Activated naive CD4-positive, alpha-beta T cell treated with anti-CD3 and anti-CD28 coated beads, Interleukin-2, amount 10 ng/mL, durations not matched to agents 7 days and 5 days (primary cell): Measurements from ENCODE around the gene VGLL2.

Experiments used
- CTCF ChIA-PET: fragments of 350-600 bp; sonication (Branson Sonifier 250); formaldehyde crosslinking; loops from one replicate; lab custom pipeline; 2021; ENCODE audit warnings: antibody characterized with exemption; lab: Charles Lee
- DNase-seq: peaks from one replicate; pipeline ENCODE4 v3.0.0-alpha.2; 2020
- H3K27ac Mint-ChIP-seq: one replicate; pipeline ENCODE4 v1.8.0; 2021; ENCODE audit warnings: mild to moderate bottlenecking, moderate library complexity, mixed read lengths
- H3K27me3 Mint-ChIP-seq: one replicate; pipeline ENCODE4 v1.8.0; 2021; ENCODE audit warnings: mild to moderate bottlenecking, mixed read lengths
- H3K36me3 Mint-ChIP-seq: one replicate; pipeline ENCODE4 v1.8.0; 2021; ENCODE audit warnings: mixed read lengths
- H3K4me1 Mint-ChIP-seq: one replicate; pipeline ENCODE4 v1.8.0; 2021; ENCODE audit warnings: mixed read lengths
- H3K4me3 Mint-ChIP-seq: one replicate; pipeline ENCODE4 v1.8.0; 2021; ENCODE audit warnings: mild to moderate bottlenecking, moderate library complexity, mixed read lengths
- H3K9me3 Mint-ChIP-seq: one replicate; pipeline ENCODE4 v1.8.0; 2021; ENCODE audit warnings: mixed read lengths

VGLL2 gene

DNA sequence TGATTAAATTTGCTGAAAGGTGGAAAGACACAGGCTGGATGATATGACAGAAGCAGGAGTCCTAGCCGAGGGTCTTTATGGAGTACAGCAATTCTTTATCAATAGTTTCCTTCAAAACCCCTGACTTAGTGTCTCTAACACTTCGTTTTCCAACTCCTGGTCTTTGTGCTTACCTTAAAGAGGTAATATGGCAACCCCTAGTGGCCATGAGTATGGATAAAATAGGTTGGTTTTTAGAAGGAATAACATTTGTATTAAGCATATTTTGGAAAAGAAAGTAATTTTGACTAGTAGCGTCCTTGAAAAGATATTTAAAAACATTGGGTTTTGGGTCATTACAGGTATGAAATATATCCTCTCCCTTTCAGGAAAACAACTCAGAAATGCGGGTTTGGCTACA is 51.9 kb downstream of the VGLL2 start:
- Mint-ChIP-seq H3K36me3 (no peaks in the 10 kb centered on the region), H3K27ac (no peak overlapping the region)
- CTCF ChIA-PET = interaction anchor here (0.6 to 1.5 kb wide), 2 partner anchors 133 to 348 kb away, joined by 3 to 4 read pairs; no protein-coding TSS in a partner anchor

More for the DNA sequence above, 51.9 kb downstream of the VGLL2 start:
- H3K9me3 Mint-ChIP-seq = no peaks in the 10 kb centered on the region
- H3K4me1 Mint-ChIP-seq = no peaks in the 10 kb centered on the region
- H3K27me3 Mint-ChIP-seq = no peaks in the 10 kb centered on the region
- DNase-seq = no peak
- no peak overlapping the region for H3K4me3 Mint-ChIP-seq
